WERI-Rb-1 (cell line): ENCODE measurements around the gene SSTR3.
A peak's percentile ranks its signal among the peaks of the same experiment; 100 is the strongest.

ENCODE experiments used
- DNase-seq: peaks from one replicate; pipeline ENCODE4 v3.0.0-alpha.2; 2020
- H3K27ac ChIP-seq: fragments of 250-450 bp; sonication (Bioruptor Pico); 2 replicates; pipeline ENCODE4 v1.5.1; 2020; ENCODE audit warnings: mild to moderate bottlenecking, moderate library complexity
- H3K27me3 ChIP-seq: fragments of 250-450 bp; sonication (Bioruptor Pico); 2 replicates; pipeline ENCODE4 v1.5.1; 2021; ENCODE audit warnings: mild to moderate bottlenecking, low read depth, moderate library complexity; ENCODE audit not compliant: insufficient read depth, severe bottlenecking
- H3K36me3 ChIP-seq: fragments of 250-450 bp; sonication (Bioruptor Pico); 2 replicates; pipeline ENCODE4 v1.5.1; 2020; ENCODE audit warnings: mild to moderate bottlenecking, moderate library complexity
- H3K4me3 ChIP-seq: 2 replicates; pipeline ENCODE4 v1.5.1; 2011; ENCODE audit warnings: low read depth, mild to moderate bottlenecking, control low read depth, low read length
- H3K9me3 ChIP-seq: fragments of 250-450 bp; sonication (Bioruptor Pico); 2 replicates; pipeline ENCODE4 v1.5.1; 2021; ENCODE audit warnings: mild to moderate bottlenecking, moderate library complexity; ENCODE audit not compliant: severe bottlenecking
- TF ChIP-seq, protein P1 (sequence below): IDR thresholded peaks from 2 replicates; pipeline ENCODE4 v1.5.1; 2011; ENCODE audit warnings: low read depth, mild to moderate bottlenecking, control low read depth, inconsistent platforms, low read length

The SSTR3 gene

DNA sequence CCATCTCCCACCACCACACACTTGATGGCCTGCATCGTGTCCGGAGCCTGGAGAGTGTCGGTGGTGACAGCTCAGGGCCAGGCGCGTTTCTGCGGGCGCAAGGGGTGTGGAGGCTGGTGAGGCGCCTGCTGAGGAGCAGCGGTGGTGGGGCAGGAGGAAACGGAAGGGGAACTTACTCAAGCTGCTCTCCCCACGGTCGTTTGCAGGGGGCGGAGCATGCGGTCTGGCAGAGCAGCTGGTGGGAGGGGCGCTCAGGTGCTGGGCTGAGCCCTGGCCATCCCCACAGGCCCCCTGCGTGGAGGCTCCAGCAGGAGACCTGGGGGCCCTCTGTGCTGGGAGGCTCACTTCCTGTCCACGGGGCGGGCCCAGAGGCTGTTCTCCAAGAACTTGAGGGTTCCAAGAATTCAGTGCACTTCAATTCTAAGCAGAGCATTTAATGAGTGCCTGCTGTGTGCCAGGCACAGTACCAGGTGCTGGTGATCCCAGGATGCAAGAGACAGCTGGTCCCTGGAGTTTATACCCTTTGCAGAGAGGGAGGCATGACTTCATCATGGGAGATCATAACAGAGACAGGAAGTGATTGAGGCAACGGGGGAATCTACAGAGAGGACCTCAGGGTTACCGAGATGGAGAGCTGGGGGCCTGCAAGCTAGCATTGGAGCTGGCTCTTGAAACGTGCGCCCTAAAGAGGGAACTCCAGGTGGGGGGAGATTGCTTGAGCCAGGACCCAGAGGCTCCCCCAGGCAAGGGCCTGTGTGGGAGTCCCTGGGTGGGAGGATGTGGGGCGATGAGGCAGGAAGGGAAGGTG, 32.0 kb upstream of the SSTR3 start, which contains the start of gene RAC2:
RAC2 (minus strand) TSS at position 156 of the 808 bp plus-strand sequence; CDS start at position 35, 121 bp downstream.
- Histone ChIP-seq H3K36me3 (no peaks in the 10 kb centered on the region), H3K27ac (no peak within 1 kb of the TSS), H3K27me3 (no peaks in the 10 kb centered on the region), H3K9me3 (no peaks in the 10 kb centered on the region), H3K4me3 (no peak within 1 kb of the TSS)
- TF ChIP-seq, protein P1, sequence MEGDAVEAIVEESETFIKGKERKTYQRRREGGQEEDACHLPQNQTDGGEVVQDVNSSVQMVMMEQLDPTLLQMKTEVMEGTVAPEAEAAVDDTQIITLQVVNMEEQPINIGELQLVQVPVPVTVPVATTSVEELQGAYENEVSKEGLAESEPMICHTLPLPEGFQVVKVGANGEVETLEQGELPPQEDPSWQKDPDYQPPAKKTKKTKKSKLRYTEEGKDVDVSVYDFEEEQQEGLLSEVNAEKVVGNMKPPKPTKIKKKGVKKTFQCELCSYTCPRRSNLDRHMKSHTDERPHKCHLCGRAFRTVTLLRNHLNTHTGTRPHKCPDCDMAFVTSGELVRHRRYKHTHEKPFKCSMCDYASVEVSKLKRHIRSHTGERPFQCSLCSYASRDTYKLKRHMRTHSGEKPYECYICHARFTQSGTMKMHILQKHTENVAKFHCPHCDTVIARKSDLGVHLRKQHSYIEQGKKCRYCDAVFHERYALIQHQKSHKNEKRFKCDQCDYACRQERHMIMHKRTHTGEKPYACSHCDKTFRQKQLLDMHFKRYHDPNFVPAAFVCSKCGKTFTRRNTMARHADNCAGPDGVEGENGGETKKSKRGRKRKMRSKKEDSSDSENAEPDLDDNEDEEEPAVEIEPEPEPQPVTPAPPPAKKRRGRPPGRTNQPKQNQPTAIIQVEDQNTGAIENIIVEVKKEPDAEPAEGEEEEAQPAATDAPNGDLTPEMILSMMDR: no peak
- peak; percentile 52 for DNase-seq

DNA sequence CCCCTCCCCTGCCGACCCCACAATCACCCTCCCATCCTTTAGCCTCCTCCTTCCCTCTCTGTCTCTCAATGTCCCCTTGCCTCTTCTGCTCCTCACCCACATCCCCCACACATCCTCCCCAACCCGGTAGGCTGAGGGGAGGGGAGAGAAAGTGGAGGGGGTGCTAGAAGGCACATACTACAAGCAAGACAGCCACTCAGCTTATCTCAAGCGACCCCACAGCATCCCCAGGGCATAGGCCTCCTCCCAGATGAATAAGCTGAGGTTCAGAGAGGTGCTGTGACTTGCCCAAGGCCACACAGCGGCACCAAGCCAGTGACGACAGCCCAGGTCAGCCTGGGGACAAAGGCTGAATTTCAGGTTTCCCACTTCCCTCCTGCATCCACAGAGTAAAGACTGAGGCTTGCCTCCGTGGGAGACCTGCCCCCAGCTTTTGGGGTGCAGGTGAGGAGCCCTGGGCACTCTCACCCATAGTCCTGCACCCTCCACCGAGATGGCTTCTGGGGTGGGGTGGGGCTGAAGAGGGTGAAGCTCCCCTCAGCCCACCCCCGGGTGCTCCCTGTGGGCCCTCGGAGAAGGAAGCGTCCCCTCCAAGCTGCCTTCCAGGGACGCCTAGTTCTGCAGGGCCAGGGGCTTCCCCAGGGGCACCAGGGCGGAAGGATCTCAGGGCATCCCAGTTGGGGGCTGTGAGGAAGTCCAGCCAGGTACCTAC, 31.3 kb upstream of the SSTR3 start:
- no peak overlapping the region for H3K27ac ChIP-seq

DNA sequence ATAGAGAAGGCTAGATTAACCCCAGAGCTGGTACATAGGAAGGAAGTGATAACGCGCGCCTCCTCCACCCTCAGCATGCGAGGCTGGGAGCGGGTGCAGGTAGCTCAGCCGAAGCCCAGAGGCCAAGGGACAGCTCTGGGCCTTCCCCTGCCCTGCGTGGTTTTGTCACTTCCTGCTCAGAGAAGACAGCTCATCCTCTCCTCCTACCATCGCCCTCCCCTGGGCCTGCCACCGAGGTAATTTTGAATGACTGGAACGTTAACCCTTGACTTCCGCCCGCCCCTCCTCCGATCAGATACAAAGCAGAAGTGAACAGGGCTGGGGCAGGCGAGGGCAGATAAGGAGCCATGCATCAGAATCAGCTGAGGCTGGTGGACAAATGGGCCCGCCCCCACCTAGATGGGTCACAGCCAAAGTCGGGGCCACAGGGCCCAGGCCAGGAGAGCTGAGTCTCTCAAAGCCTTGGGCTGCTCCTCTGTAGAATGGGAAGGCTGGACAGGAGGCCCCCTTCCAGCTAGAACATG, 30.2 kb upstream of the SSTR3 start:
- H3K4me3 ChIP-seq: no peak overlapping the region

More for the DNA sequence above, 31.3 kb upstream of the SSTR3 start:
- Histone ChIP-seq H3K36me3 (no peaks in the 10 kb centered on the region), H3K4me3 (no peak overlapping the region), H3K9me3 (no peaks in the 10 kb centered on the region), H3K27me3 (no peaks in the 10 kb centered on the region)
- DNase-seq: no peak
- TF ChIP-seq, protein P1: no peak

DNA sequence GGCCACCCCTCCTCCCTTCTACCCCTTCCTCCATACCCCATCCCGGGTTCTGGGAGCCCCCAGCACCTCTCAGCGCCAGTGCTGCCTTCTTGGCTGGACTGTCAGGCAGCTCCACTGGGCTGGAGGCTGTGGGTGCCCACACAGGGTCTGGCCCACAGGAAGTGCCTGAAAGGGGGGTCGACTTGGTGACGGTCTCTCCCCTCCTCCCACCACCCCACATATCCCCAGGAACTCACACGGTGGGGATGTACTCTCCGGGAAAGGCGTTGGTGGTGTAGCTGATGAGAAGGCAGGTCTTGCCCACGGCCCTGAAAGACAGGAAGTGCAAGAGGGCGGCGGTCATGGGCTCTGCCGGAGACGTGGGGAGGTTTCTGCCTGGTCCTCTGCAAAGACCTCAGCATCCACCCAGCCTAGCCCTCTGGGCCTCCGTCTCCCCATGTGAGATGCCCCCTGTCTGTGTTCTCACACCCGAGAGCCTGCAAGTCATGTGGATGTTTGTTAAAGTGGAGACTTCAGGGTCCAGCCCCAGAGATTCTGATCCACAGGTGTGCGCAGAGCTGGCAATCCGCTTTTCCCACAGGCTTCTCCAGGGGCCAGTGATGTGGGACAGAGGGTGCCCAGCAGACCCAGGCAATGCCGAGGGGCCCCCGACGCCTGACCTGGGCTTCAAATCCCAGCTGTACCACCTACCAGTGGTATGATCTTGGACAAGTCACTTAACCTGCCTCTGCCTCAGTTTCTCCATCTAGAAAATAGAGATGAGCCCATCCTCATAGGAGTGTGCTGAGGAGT, 29.3 kb upstream of the SSTR3 start:
- Histone ChIP-seq H3K27me3 (no peaks in the 10 kb centered on the region), H3K4me3 (no peak overlapping the region), H3K36me3 (no peaks in the 10 kb centered on the region), H3K27ac (no peak overlapping the region), H3K9me3 (no peaks in the 10 kb centered on the region)
- TF ChIP-seq, protein P1: no peak
- DNase-seq: no peak

More for the DNA sequence above, 30.2 kb upstream of the SSTR3 start:
- Histone ChIP-seq H3K27me3 (no peaks in the 10 kb centered on the region), H3K27ac (no peak overlapping the region), H3K36me3 (no peaks in the 10 kb centered on the region), H3K9me3 (no peaks in the 10 kb centered on the region)
- DNase-seq: no peak
- TF ChIP-seq, protein P1: no peak

DNA sequence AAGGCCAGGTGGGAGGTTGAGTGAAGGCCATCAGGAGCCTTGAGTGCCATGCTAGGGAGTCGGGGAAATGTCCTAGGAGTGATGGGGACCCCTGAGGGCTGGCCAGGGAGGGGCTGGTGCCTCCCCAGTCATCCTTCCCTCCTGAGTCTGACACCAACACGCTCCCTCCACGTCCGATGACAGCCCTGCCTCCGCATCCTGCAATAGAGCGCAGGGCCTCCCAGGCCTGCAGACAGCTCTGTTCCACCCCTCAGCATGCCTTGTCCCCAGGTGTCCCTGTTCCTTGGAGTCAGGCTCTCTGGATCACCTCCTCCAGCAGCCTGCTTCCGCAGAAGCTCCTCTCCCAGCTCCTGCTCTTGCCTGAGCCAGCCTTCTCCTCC, 28.7 kb upstream of the SSTR3 start:
- Histone ChIP-seq H3K27ac (no peak overlapping the region), H3K36me3 (no peaks in the 10 kb centered on the region), H3K9me3 (no peaks in the 10 kb centered on the region), H3K4me3 (no peak overlapping the region), H3K27me3 (no peaks in the 10 kb centered on the region)
- no peak for DNase-seq
- TF ChIP-seq, protein P1: no peak
